CD4-positive, alpha-beta T cell treated with Interleukin-17A for 1 hour (primary cell): Measurements from ENCODE around the gene HTRA3.

ENCODE experiments used
- DNase-seq: peaks from one replicate; pipeline ENCODE4 v3.0.0-alpha.2; 2020

The HTRA3 gene

GRCh38 chr4:8283161-8283560 lies 13.6 kb downstream of the HTRA3 start:
- no peak for DNase-seq

GRCh38 chr4:8283631-8284121 lies 14.1 kb downstream of the HTRA3 start:
- no peak for DNase-seq

GRCh38 chr4:8284391-8284790 lies 14.8 kb downstream of the HTRA3 start:
- DNase-seq, result no peak

GRCh38 chr4:8285143-8285975 lies 15.8 kb downstream of the HTRA3 start:
- no peak for DNase-seq

GRCh38 chr4:8285976-8286718 lies 16.6 kb downstream of the HTRA3 start:
- DNase-seq, result no peak

GRCh38 chr4:8286719-8287342 lies 17.3 kb downstream of the HTRA3 start:
- no peak for DNase-seq

GRCh38 chr4:8287343-8288280 lies 18.1 kb downstream of the HTRA3 start:
- DNase-seq, result no peak

- no peak for DNase-seq
Measured at GRCh38 chr4:8289151-8289750, 19.7 kb downstream of the HTRA3 start.

- no peak for DNase-seq
Measured at GRCh38 chr4:8289956-8290700, 20.6 kb downstream of the HTRA3 start.

GRCh38 chr4:8290701-8290970 lies 21.1 kb downstream of the HTRA3 start:
- DNase-seq, result no peak

GRCh38 chr4:8291036-8291682 lies 21.6 kb downstream of the HTRA3 start:
- no peak for DNase-seq

GRCh38 chr4:8291701-8292477 lies 22.3 kb downstream of the HTRA3 start:
- no peak for DNase-seq

- no peak for DNase-seq
Measured at GRCh38 chr4:8292478-8293107, 23.0 kb downstream of the HTRA3 start.

- DNase-seq, result no peak
Measured at GRCh38 chr4:8293131-8293975, 23.8 kb downstream of the HTRA3 start.

- DNase-seq, result no peak
Measured at GRCh38 chr4:8294036-8294435, 24.5 kb downstream of the HTRA3 start.

- no peak for DNase-seq
Measured at GRCh38 chr4:8294775-8295174, 25.2 kb downstream of the HTRA3 start.

GRCh38 chr4:8295471-8295870 lies 25.9 kb downstream of the HTRA3 start:
- no peak for DNase-seq

- no peak for DNase-seq
Measured at GRCh38 chr4:8296491-8296890, 26.9 kb downstream of the HTRA3 start.

- DNase-seq, result no peak
Measured at GRCh38 chr4:8297141-8297601, 27.6 kb downstream of the HTRA3 start.
